AG09309 (cell line): Measurements from ENCODE around the gene DENND1A.
"Not testable (repeated sequence)": the region's sequence is repeated elsewhere in the genome, so short reads cannot be mapped to it uniquely, and the experiment has no call there.

Source experiments
- DNase-seq: peaks from one replicate; pipeline ENCODE4 v3.0.0-alpha.2; 2010; ENCODE audit warnings: low read depth
- H3K4me3 ChIP-seq: 2 replicates; pipeline ENCODE4 v1.5.1; 2011; ENCODE audit warnings: mild to moderate bottlenecking, low read depth, low read length, moderate library complexity; ENCODE audit not compliant: control insufficient read depth
- CTCF ChIP-seq: IDR thresholded peaks from 2 replicates; pipeline ENCODE4 v1.5.1; 2011; ENCODE audit warnings: mild to moderate bottlenecking, low read depth, low read length, inconsistent platforms; ENCODE audit not compliant: insufficient read depth, control insufficient read depth; ENCODE audit errors: missing control alignments

Gene DENND1A

GRCh38 chr9:123642291-123643278 lies 287.3 kb downstream of the DENND1A start:
- DNase-seq: no peak
- H3K4me3 ChIP-seq: no peak overlapping the region
- no peak for TF ChIP-seq CTCF

- no peak for DNase-seq
- H3K4me3 ChIP-seq: no peak overlapping the region
- no peak for TF ChIP-seq CTCF
Observed at GRCh38 chr9:123640792-123641222, 289.1 kb downstream of the DENND1A start.

- no peak for DNase-seq
- no peak overlapping the region for H3K4me3 ChIP-seq
- no peak for TF ChIP-seq CTCF
Observed at GRCh38 chr9:123639743-123640142, 290.2 kb downstream of the DENND1A start.

- no peak for TF ChIP-seq CTCF
- peak; percentile 1 for DNase-seq
- peak overlapping the region; percentile 21 for H3K4me3 ChIP-seq
Observed at GRCh38 chr9:123637945-123638634, 291.8 kb downstream of the DENND1A start.

- peak; percentile 4 for DNase-seq
Observed at GRCh38 chr9:123637606-123637944, 292.4 kb downstream of the DENND1A start.

GRCh38 chr9:123636805-123637204 lies 293.1 kb downstream of the DENND1A start:
- not testable (repeated sequence) for H3K4me3 ChIP-seq, DNase-seq

More at GRCh38 chr9:123637606-123637944, 292.4 kb downstream of the DENND1A start:
- H3K4me3 ChIP-seq: peak overlapping the region; percentile 21
- no peak for TF ChIP-seq CTCF

- DNase-seq: no peak
- no peak for TF ChIP-seq CTCF
- no peak overlapping the region for H3K4me3 ChIP-seq
Observed at GRCh38 chr9:123631862-123632261, 298.1 kb downstream of the DENND1A start.
